Activated CD4-positive, alpha-beta memory T cell treated with anti-CD3 and anti-CD28 coated beads, Interleukin-2, amount 10 ng/mL, durations not matched to agents 7 days and 5 days (primary cell): ENCODE data around the gene TLCD3A. TPM values are rescaled to one million over a fixed set of nuclear protein-coding genes. Genes with fewer than 3 reads are reported as not detected.
"Not testable (repeated sequence)": the region's sequence is repeated elsewhere in the genome, so short reads cannot be mapped to it uniquely, and the experiment has no call there.

Experiments
- CTCF ChIA-PET: fragments of 350-600 bp; sonication (Branson Sonifier 250); formaldehyde crosslinking; loops from one replicate; lab custom pipeline; 2021; ENCODE audit warnings: antibody characterized with exemption, inconsistent platforms; lab: Charles Lee
- POLR2A ChIA-PET: fragments of 350-600 bp; sonication (Branson Sonifier 250); formaldehyde crosslinking; loops from one replicate; lab custom pipeline; 2021; ENCODE audit warnings: antibody characterized with exemption; lab: Charles Lee
- DNase-seq: peaks from one replicate; pipeline ENCODE4 v3.0.0-alpha.2; 2020
- H3K27ac Mint-ChIP-seq: one replicate; pipeline ENCODE4 v1.8.0; 2021; ENCODE audit warnings: mild to moderate bottlenecking, mixed read lengths
- H3K27me3 Mint-ChIP-seq: one replicate; pipeline ENCODE4 v1.8.0; 2021; ENCODE audit warnings: mixed read lengths
- H3K36me3 Mint-ChIP-seq: one replicate; pipeline ENCODE4 v1.8.0; 2021; ENCODE audit warnings: low read depth, mixed read lengths
- H3K4me1 Mint-ChIP-seq: one replicate; pipeline ENCODE4 v1.8.0; 2021; ENCODE audit warnings: mixed read lengths
- H3K4me3 Mint-ChIP-seq: one replicate; pipeline ENCODE4 v1.8.0; 2021; ENCODE audit warnings: mild to moderate bottlenecking, mixed read lengths
- H3K9me3 Mint-ChIP-seq: one replicate; pipeline ENCODE4 v1.8.0; 2021; ENCODE audit warnings: mixed read lengths
- total RNA-seq, 2 experiments: library from RNA; stranded (reverse); gene quantifications; one replicate each; pipeline ENCODE4 v1.2.3, GENCODE V29; 2021

Gene TLCD3A
- total RNA-seq, 2 experiments from 2014 or later, result 8.2 to 10.6 TPM

GRCh38 chr17:696369-696768 is 36.0 kb upstream of the TLCD3A start:
- ChIA-PET CTCF (interaction anchor here (1.2 to 1.9 kb wide), 2 partner anchors 284 to 300 kb away, joined by 3 to 8 read pairs; partner anchors contain the start of gene TIMM22), POLR2A (interaction anchor here (0.9 kb wide), 1 partner anchor 305 kb away, joined by 3 read pairs; no protein-coding TSS in a partner anchor)
- H3K9me3 Mint-ChIP-seq, result no peaks in the 10 kb centered on the region
- H3K27me3 Mint-ChIP-seq, result no peaks in the 10 kb centered on the region
- H3K27ac Mint-ChIP-seq, result no peak overlapping the region
- H3K4me3 Mint-ChIP-seq, result no peak overlapping the region
- no peak for DNase-seq
- no peaks in the 10 kb centered on the region for H3K4me1 Mint-ChIP-seq
- peaks cover 32% of the 10 kb centered on the region for H3K36me3 Mint-ChIP-seq

- DNase-seq, result no peak
- no peak overlapping the region for H3K4me3 Mint-ChIP-seq
- ChIA-PET CTCF (interaction anchor here (1.4 to 8.7 kb wide), 2 partner anchors 55 to 286 kb away, joined by 3 to 174 read pairs; partner anchors contain the start of gene GEMIN4), POLR2A (interaction anchor here (0.9 to 2.2 kb wide), 3 partner anchors 55 to 286 kb away, joined by 3 to 11 read pairs (median 4); partner anchors contain the start of gene GEMIN4)
- H3K27ac Mint-ChIP-seq, result no peak overlapping the region
- no peaks in the 10 kb centered on the region for H3K9me3 Mint-ChIP-seq
- no peaks in the 10 kb centered on the region for H3K27me3 Mint-ChIP-seq
- H3K4me1 Mint-ChIP-seq, result no peaks in the 10 kb centered on the region
- H3K36me3 Mint-ChIP-seq, result peaks cover 32% of the 10 kb centered on the region
Measured at GRCh38 chr17:697682-698081, 34.7 kb upstream of the TLCD3A start.

DNA sequence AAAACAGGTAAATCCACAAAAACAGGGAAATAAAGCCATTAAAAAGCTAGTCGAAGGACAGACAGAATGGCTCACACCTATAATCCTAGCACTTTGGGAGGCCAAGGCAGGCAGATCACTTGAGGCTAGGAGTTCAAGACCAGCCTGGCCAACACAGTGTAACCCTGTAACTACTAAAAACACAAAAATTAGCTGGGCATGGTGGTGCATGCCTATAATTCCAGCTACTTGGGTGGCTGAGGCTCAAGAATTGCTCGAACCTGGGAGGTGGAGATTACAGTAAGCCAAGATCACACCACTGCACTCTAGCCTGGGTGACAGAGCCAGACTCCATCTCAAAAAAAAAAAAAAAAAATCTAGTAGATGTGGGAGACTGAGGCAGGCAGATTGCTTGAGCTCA is 34.3 kb upstream of the TLCD3A start:
- CTCF ChIA-PET, result interaction anchor here (0.6 to 8.7 kb wide), 4 partner anchors 55 to 304 kb away, joined by 3 to 174 read pairs (median 6); partner anchors contain the start of gene GEMIN4
- not testable (repeated sequence) for DNase-seq, H3K4me1 Mint-ChIP-seq, H3K4me3 Mint-ChIP-seq, H3K9me3 Mint-ChIP-seq, H3K27ac Mint-ChIP-seq, H3K27me3 Mint-ChIP-seq
- POLR2A ChIA-PET, result interaction anchor here (0.9 to 2.2 kb wide), 3 partner anchors 55 to 286 kb away, joined by 3 to 11 read pairs (median 4); partner anchors contain the start of gene GEMIN4
- peaks cover 32% of the 10 kb centered on the region for H3K36me3 Mint-ChIP-seq

DNA sequence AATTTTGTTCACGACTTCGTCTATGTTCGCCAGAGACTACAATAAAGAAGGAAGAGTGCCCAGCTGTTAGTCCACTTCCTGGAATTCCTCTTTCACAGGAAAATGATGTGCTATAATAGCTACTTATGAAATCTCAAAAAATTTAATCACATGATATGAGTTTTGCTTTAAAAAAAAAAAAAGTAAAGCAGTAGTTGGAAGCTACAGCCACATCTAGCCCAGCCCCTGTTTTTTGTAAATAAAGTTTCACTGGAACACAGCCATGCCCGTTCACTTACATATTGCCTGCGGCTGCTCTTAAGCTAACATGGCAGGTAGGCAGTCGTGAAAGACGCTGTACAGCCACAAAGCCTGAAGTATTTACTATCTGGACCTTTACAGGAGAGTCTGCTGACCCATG is 33.1 kb upstream of the TLCD3A start:
- no peak overlapping the region for H3K27ac Mint-ChIP-seq
- ChIA-PET POLR2A (interaction anchor here (1.3 to 2.2 kb wide), 3 partner anchors 283 to 287 kb away, joined by 5 to 13 read pairs (median 11); no protein-coding TSS in a partner anchor), CTCF (interaction anchor here (0.7 to 8.7 kb wide), 10 partner anchors 8 to 547 kb away, joined by 3 to 174 read pairs (median 7); no protein-coding TSS in a partner anchor)
- no peaks in the 10 kb centered on the region for H3K27me3 Mint-ChIP-seq
- H3K36me3 Mint-ChIP-seq, result peaks cover 28% of the 10 kb centered on the region
- no peak overlapping the region for H3K4me3 Mint-ChIP-seq
- H3K4me1 Mint-ChIP-seq, result no peaks in the 10 kb centered on the region
- DNase-seq, result no peak
- H3K9me3 Mint-ChIP-seq, result no peaks in the 10 kb centered on the region

DNA sequence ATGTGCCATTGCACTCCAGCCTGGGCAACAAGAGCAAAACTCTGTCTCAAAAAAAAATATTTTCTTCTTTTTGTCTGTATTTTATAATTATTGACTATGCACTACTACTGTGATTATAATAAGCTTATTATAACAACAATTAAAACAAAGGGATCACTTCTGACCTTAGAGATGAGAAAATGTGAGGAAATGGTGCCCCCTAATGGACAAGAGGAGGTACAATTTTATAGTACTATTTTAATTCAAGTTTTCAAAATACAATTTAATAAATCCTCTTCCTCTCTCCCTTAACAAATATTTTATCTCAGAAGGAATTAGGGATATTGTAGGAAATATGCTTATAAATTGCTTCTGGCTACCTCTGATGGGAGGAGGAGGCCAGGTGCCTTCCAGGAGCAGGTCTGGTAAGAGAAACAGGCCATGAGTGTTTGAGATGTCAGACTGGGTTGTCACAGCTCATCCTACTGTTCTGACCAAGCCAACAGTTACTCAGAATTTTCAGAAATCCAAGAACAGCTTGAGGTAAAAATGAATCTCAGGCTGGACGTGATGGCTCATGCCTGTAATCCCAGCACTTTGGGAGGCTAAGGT is 31.8 kb upstream of the TLCD3A start:
- no peak for DNase-seq
- Mint-ChIP-seq H3K27ac (no peak overlapping the region), H3K9me3 (no peaks in the 10 kb centered on the region), H3K4me3 (no peak overlapping the region), H3K4me1 (no peaks in the 10 kb centered on the region), H3K27me3 (no peaks in the 10 kb centered on the region), H3K36me3 (peaks cover 18% of the 10 kb centered on the region)
- POLR2A ChIA-PET, result interaction anchor here (1.0 to 1.9 kb wide), 3 partner anchors 10 to 288 kb away, joined by 4 to 13 read pairs (median 5); no protein-coding TSS in a partner anchor
- CTCF ChIA-PET, result interaction anchor here (0.5 to 8.7 kb wide), 18 partner anchors 9 to 535 kb away, joined by 3 to 174 read pairs (median 6); partner anchors contain the start of genes GEMIN4 and VPS53

DNA sequence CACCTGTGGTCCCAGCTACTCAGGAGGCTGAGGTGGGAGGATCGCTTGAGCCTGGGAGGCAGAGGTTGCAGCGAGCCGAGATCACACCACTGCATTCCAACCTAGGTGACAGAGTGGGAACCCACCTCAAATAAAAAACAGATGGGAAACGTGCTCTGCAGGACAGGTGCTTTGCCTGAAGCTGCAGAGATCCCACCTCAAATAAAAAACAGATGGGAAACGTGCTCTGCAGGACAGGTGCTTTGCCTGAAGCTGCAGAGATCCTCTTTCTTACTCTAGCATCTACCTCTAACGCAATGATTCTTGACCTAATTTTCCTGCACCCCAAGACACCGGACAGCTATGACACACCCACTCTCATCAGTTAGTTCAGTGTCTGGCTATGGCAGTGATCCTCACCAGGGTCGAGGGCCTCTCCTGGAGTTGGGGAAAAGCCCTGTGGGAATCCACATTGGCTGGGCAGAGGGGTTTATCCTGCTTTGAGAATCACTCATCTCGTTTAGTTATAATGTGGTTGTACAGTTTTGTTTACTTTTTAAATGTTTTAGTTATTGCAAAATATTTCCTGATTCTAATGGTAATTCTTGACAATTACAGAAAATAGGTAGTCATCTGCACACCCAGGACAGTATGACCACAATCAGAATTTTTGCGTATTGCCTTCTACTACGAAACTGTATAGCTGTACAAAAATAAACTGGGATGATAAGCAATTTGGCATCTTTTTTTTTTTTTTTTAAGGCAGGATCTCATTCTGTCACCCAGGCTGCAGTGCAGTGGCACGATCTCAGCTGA is 29.1 kb upstream of the TLCD3A start:
- POLR2A ChIA-PET, result interaction anchor here (1.2 kb wide), 1 partner anchor 11 kb away, joined by 3 read pairs; no protein-coding TSS in a partner anchor
- no peak for DNase-seq
- Mint-ChIP-seq H3K27ac (no peak overlapping the region), H3K36me3 (peaks cover 11% of the 10 kb centered on the region), H3K9me3 (no peaks in the 10 kb centered on the region), H3K4me1 (peaks cover 5% of the 10 kb centered on the region), H3K27me3 (no peaks in the 10 kb centered on the region), H3K4me3 (no peak overlapping the region)
- CTCF ChIA-PET, result interaction anchor here (0.7 to 8.7 kb wide), 3 partner anchors 147 to 325 kb away, joined by 3 to 174 read pairs (median 3); no protein-coding TSS in a partner anchor

DNA sequence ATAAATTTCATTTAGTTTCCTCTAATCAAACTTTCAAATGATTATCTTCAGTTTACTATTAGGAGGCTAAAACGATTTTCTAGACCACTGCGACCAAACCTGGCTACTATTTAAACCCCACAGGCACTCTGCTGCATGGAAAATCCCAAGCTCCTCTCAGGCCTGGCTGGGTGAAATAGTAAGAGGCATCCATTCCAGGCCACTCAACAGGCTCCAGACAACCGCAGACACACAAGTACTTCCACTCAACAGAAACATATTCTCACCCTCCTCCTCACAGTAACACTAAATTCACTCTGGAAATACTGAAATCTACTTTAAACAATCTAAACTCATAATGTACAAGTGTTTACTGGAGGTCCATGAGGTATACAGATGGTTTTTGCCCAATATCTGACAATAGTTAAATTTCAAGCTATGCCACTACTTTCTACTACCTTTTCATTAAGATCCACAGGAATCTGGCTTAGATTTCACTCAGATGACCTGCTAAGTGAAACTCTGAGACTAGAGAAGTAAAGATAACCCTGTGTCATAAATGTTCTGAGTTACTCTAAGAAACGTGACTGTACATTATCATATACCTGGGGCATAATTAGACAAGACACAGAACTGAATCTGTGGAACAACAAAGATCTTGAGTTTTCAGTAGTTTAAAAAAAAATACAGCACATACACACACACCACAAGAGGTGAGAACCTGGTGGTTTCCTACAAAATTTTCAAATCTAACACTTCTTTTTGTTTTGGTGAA is 28.1 kb upstream of the TLCD3A start:
- Mint-ChIP-seq H3K27ac (no peak overlapping the region), H3K9me3 (no peaks in the 10 kb centered on the region), H3K4me1 (peaks cover 16% of the 10 kb centered on the region), H3K36me3 (peaks cover 17% of the 10 kb centered on the region), H3K4me3 (no peak overlapping the region), H3K27me3 (no peaks in the 10 kb centered on the region)
- POLR2A ChIA-PET, result interaction anchor here (0.7 to 1.2 kb wide), 3 partner anchors 10 to 46 kb away, joined by 3 to 6 read pairs (median 3); no protein-coding TSS in a partner anchor
- no peak for DNase-seq
- CTCF ChIA-PET, result interaction anchor here (0.6 to 8.7 kb wide), 7 partner anchors 9 to 326 kb away, joined by 3 to 174 read pairs (median 3); partner anchors contain the start of genes TIMM22 and VPS53

DNA sequence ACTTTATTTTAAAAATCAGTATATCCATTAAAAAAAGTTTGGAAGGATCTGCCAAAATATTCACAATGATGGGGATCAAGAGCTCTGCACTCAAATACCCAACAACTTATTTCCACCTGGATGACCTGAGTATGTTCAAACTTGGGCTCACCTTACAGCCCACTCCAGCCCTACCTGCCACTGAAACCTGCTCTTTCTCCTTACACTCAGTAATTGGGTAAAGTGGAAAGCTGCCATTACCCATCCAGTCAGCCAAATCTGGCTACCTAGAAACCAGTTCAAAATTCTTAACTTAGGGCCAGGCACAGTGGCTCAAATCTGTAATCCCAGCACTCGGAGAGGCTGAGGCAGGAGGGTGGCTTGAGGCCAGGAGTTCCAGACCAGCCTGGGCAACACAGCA is 27.4 kb upstream of the TLCD3A start:
- ChIA-PET CTCF (interaction anchor here (0.6 to 8.7 kb wide), 6 partner anchors 9 to 293 kb away, joined by 3 to 174 read pairs (median 4); partner anchors contain the start of genes TIMM22 and VPS53), POLR2A (interaction anchor here (1.1 kb wide), 1 partner anchor 10 kb away, joined by 6 read pairs; no protein-coding TSS in a partner anchor)
- H3K36me3 Mint-ChIP-seq, result peaks cover 23% of the 10 kb centered on the region
- no peak for DNase-seq
- H3K9me3 Mint-ChIP-seq, result no peaks in the 10 kb centered on the region
- no peaks in the 10 kb centered on the region for H3K27me3 Mint-ChIP-seq
- H3K4me1 Mint-ChIP-seq, result peaks cover 19% of the 10 kb centered on the region
- no peak overlapping the region for H3K27ac Mint-ChIP-seq
- H3K4me3 Mint-ChIP-seq, result no peak overlapping the region

DNA sequence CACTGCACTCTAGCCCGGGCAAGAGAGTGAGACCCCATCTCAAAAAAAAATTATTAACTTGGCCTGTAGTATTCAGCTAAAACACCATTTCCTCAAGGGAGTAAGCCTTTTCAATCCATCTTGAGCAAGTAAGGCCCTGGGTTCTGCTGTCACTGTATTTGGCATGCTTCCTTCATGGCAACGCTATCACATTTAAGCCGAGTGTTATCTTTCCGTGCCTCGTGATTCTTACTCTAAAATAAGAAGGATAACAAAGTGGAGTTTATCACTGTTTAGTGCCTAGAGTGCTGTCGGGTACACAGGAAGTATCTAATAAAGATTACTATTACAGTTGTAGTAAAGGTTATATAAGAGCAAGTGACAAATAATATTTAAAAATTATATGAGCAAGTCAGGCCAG is 26.5 kb upstream of the TLCD3A start:
- peaks cover 23% of the 10 kb centered on the region for H3K36me3 Mint-ChIP-seq

DNA sequence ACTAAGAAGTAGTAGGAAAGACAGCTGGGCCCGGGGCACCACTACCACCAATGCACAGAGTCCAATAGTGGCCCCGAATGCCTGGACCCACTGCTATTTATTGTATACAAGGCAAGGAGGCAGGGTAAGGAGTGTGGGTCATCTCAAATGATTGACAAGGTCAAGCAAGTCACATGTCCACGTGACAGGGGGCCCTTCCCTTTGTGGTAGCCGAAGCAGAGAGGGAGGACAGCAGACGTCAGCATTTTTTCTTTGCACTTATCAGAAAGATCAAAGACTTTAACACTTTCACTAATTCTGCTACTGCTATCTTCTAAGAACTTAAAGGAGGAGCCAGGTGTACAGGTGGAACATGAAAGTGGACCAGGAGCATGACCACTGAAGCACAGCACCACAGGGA is 24.3 kb upstream of the TLCD3A start:
- ChIA-PET POLR2A (no interaction called here), CTCF (no interaction called here)
- peaks cover 27% of the 10 kb centered on the region for H3K36me3 Mint-ChIP-seq
- H3K9me3 Mint-ChIP-seq, result no peaks in the 10 kb centered on the region
- peak overlapping the region; percentile 1 for H3K27ac Mint-ChIP-seq
- peaks cover 29% of the 10 kb centered on the region for H3K4me1 Mint-ChIP-seq
- DNase-seq, result no peak
- no peaks in the 10 kb centered on the region for H3K27me3 Mint-ChIP-seq
- H3K4me3 Mint-ChIP-seq, result no peak overlapping the region

More for the DNA sequence above, 26.5 kb upstream of the TLCD3A start:
- Mint-ChIP-seq H3K27ac (no peak overlapping the region), H3K4me1 (peaks cover 19% of the 10 kb centered on the region), H3K9me3 (no peaks in the 10 kb centered on the region), H3K27me3 (no peaks in the 10 kb centered on the region), H3K4me3 (no peak overlapping the region)
- no peak for DNase-seq
- POLR2A ChIA-PET, result no interaction called here
- CTCF ChIA-PET, result interaction anchor here (1.1 to 8.7 kb wide), 3 partner anchors 11 to 294 kb away, joined by 3 to 174 read pairs (median 4); no protein-coding TSS in a partner anchor

DNA sequence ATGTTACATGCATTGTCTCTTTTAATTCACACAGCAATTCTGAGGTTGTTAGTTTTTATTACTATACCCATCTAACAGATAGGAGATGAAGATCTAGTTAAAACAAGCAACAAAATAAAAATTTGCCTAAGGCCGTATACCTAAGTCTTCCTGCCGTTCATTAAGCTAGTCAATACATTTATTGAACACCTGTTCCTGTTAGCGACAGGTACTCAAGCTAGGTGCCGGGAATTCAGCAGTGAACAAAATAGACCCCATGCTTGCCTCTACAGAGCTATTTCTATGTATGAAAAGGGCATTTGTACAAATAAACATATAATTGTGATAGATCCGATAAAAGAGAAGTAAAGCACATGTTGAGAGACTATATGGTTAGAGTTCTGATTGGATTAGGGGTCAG is 14.3 kb upstream of the TLCD3A start:
- POLR2A ChIA-PET, result no interaction called here
- DNase-seq, result no peak
- no peaks in the 10 kb centered on the region for H3K9me3 Mint-ChIP-seq
- no peak overlapping the region for H3K4me3 Mint-ChIP-seq
- H3K27ac Mint-ChIP-seq, result no peak overlapping the region
- CTCF ChIA-PET, result interaction anchor here (0.7 to 1.4 kb wide), 2 partner anchors 35 to 262 kb away, joined by 3 read pairs; no protein-coding TSS in a partner anchor
- peaks cover 6% of the 10 kb centered on the region for H3K27me3 Mint-ChIP-seq
- H3K4me1 Mint-ChIP-seq, result peaks cover 13% of the 10 kb centered on the region
- H3K36me3 Mint-ChIP-seq, result peaks cover 8% of the 10 kb centered on the region
